Fibroblast of lung (primary cell): ENCODE measurements around the gene NES. TPM values are rescaled to one million over a fixed set of nuclear protein-coding genes. Genes with fewer than 3 reads are reported as not detected.
A peak's percentile ranks its signal among the peaks of the same experiment; 100 is the strongest.

ENCODE experiments used
- DNase-seq, 2 donors: peaks; one replicate each; pipeline versions ENCODE4 v3.0.0 to v3.0.0-alpha.2; 2010; ENCODE audit warnings: low read depth in 2 of 2
- H2AFZ ChIP-seq: 2 replicates; pipeline ENCODE4 v1.5.1; 2012; ENCODE audit warnings: low read length, control low read depth, inconsistent platforms
- H3K27ac ChIP-seq: 2 replicates; pipeline ENCODE4 v1.5.1; 2011; ENCODE audit warnings: low read length, control low read depth; ENCODE audit not compliant: insufficient read depth
- H3K27me3 ChIP-seq: 2 replicates; pipeline ENCODE4 v1.5.1; 2011; ENCODE audit warnings: mild to moderate bottlenecking, low read length; ENCODE audit not compliant: control insufficient read depth, insufficient read depth
- H3K36me3 ChIP-seq: 2 replicates; pipeline ENCODE4 v1.5.1; 2011; ENCODE audit warnings: low read length; ENCODE audit not compliant: control insufficient read depth, insufficient read depth
- H3K4me1 ChIP-seq: 2 replicates; pipeline ENCODE4 v1.5.1; 2011; ENCODE audit warnings: low read length; ENCODE audit not compliant: control insufficient read depth, insufficient read depth; ENCODE audit errors: extremely low read depth
- H3K4me2 ChIP-seq: 2 replicates; pipeline ENCODE4 v1.5.1; 2011; ENCODE audit warnings: low read length, control low read depth; ENCODE audit not compliant: insufficient read depth; ENCODE audit errors: extremely low read depth
- H3K4me3 ChIP-seq, 4 experiments: fragments of 200-600 bp in 1 of 4; sonication (generic) in 1 of 4; replicated peaks in 1 of 4; 2 replicates each; pipeline ENCODE4 v1.5.1; 2011 to 2016; ENCODE audit warnings: low read length in 4 of 4, low read depth in 3 of 4, mild to moderate bottlenecking in 3 of 4, control low read depth in 2 of 4, inconsistent platforms in 1 of 4, mixed read lengths in 1 of 4; ENCODE audit not compliant: insufficient read depth in 1 of 4; ENCODE audit errors: control extremely low read depth in 1 of 4
- H3K79me2 ChIP-seq: 2 replicates; pipeline ENCODE4 v1.5.1; 2012; ENCODE audit warnings: mild to moderate bottlenecking, low read length, inconsistent platforms; ENCODE audit not compliant: control insufficient read depth, insufficient read depth
- H3K9ac ChIP-seq: 2 replicates; pipeline ENCODE4 v1.5.1; 2011; ENCODE audit warnings: mild to moderate bottlenecking, low read length, control low read depth; ENCODE audit not compliant: insufficient read depth
- H3K9me3 ChIP-seq: 2 replicates; pipeline ENCODE4 v1.5.1; 2012; ENCODE audit warnings: low read depth, low read length; ENCODE audit not compliant: control insufficient read depth, insufficient read depth
- H4K20me1 ChIP-seq: 2 replicates; pipeline ENCODE4 v1.5.1; 2011; ENCODE audit warnings: low read length; ENCODE audit not compliant: control insufficient read depth, insufficient read depth; ENCODE audit errors: extremely low read depth
- EZH2 ChIP-seq: IDR thresholded peaks from 2 replicates; pipeline ENCODE4 v1.5.1; 2012; ENCODE audit warnings: low read length, control low read depth, mild to moderate bottlenecking; ENCODE audit errors: missing control alignments
- polyA plus RNA-seq, 2 donors: library from polyadenylated mRNA; depleted of rRNA in 1 of 2; stranded (reverse) in 1 of 2; unstranded in 1 of 2; fragments of >200 nt; gene quantifications; 2 replicates each; pipeline ENCODE4 v1.2.1, GENCODE V29; 2011 to 2012; ENCODE audit warnings: missing spikeins in 1 of 2
- total RNA-seq: library from RNA; depleted of rRNA; stranded (reverse); fragments of >200 nt; gene quantifications from 2 replicates; pipeline ENCODE4 v1.2.1, GENCODE V29; 2014
- TF ChIP-seq, protein P1 (sequence below), 2 donors: IDR thresholded peaks in 1 of 2; conservative IDR thresholded peaks in 1 of 2; 1 replicate in 1 of 2; 2 replicates in 1 of 2; pipeline ENCODE4 v1.5.1; 2011 to 2012; ENCODE audit warnings: low read length in 2 of 2, control low read depth in 1 of 2, inconsistent platforms in 1 of 2, low read depth in 1 of 2, mild to moderate bottlenecking in 1 of 2

The NES gene
- total and polyA plus RNA-seq, 2 donors (not counting 1 experiment from before 2014, with no cell fraction given), result 34.6 to 87.4 TPM

DNA sequence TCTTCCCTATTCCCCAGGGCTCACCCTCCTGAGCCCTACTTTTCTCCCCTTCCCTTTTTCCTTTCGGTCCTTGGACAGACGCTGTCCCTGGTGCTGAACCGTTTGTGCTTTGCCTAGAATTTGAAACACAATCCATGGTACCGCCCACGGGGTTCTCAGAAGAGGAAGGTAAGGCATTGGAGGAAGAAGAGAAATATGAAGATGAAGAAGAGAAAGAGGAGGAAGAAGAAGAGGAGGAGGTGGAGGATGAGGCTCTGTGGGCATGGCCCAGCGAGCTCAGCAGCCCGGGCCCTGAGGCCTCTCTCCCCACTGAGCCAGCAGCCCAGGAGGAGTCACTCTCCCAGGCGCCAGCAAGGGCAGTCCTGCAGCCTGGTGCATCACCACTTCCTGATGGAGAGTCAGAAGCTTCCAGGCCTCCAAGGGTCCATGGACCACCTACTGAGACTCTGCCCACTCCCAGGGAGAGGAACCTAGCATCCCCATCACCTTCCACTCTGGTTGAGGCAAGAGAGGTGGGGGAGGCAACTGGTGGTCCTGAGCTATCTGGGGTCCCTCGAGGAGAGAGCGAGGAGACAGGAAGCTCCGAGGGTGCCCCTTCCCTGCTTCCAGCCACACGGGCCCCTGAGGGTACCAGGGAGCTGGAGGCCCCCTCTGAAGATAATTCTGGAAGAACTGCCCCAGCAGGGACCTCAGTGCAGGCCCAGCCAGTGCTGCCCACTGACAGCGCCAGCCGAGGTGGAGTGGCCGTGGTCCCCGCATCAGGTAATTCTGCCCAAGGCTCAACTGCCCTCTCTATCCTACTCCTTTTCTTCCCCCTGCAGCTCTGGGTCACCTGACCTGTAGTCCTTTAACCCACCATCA is 24.8 kb downstream of the NES start:
- no peak for TF ChIP-seq EZH2
- TF ChIP-seq, protein P1, sequence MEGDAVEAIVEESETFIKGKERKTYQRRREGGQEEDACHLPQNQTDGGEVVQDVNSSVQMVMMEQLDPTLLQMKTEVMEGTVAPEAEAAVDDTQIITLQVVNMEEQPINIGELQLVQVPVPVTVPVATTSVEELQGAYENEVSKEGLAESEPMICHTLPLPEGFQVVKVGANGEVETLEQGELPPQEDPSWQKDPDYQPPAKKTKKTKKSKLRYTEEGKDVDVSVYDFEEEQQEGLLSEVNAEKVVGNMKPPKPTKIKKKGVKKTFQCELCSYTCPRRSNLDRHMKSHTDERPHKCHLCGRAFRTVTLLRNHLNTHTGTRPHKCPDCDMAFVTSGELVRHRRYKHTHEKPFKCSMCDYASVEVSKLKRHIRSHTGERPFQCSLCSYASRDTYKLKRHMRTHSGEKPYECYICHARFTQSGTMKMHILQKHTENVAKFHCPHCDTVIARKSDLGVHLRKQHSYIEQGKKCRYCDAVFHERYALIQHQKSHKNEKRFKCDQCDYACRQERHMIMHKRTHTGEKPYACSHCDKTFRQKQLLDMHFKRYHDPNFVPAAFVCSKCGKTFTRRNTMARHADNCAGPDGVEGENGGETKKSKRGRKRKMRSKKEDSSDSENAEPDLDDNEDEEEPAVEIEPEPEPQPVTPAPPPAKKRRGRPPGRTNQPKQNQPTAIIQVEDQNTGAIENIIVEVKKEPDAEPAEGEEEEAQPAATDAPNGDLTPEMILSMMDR (conservative IDR thresholded peaks at IDR 0.05 in 1 of 2, IDR thresholded peaks at IDR 0.05 in 1 of 2; ENCODE audit: low read depth in 1 of 2, low read length in 2 of 2), result no peak
- no peak overlapping the region for H3K4me3 ChIP-seq
- no peak overlapping the region for H3K9ac ChIP-seq
- peaks cover 47% of the 10 kb centered on the region for H3K27me3 ChIP-seq
- no peaks in the 10 kb centered on the region for H3K4me1 ChIP-seq
- no peak overlapping the region for H3K27ac ChIP-seq
- no peaks in the 10 kb centered on the region for H4K20me1 ChIP-seq
- no peak overlapping the region for H3K4me2 ChIP-seq
- DNase-seq, result peak; percentile 33 to 44
- no peaks in the 10 kb centered on the region for H3K9me3 ChIP-seq
- H3K36me3 ChIP-seq, result no peaks in the 10 kb centered on the region
- no peak overlapping the region for H2AFZ ChIP-seq
- no peaks in the 10 kb centered on the region for H3K79me2 ChIP-seq

DNA sequence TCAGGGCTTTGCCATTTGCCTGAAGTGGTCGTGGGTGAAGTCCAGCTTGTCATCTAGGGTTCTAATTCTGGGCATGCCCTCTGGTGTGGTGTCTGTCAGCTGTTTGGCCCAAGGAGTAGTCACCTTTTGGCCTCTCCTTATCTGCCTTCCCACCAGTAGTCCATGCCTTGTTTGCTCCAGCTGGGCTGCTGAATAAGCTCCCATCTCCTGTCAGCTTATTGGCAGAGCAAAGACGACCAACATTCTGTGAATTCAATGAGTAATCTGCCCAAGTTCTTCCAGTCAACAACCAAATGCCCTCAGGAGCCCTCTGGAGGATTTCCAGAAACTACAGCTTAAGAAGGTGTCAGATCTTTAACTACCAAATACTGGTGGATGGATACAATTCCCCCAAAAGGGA is 28.3 kb downstream of the NES start:
- Histone ChIP-seq H3K4me3 (no peak overlapping the region), H3K9ac (no peak overlapping the region), H3K4me1 (no peaks in the 10 kb centered on the region), H4K20me1 (no peaks in the 10 kb centered on the region), H3K27me3 (peaks cover 62% of the 10 kb centered on the region), H2AFZ (no peak overlapping the region), H3K36me3 (no peaks in the 10 kb centered on the region), H3K79me2 (no peaks in the 10 kb centered on the region), H3K27ac (no peak overlapping the region), H3K9me3 (no peaks in the 10 kb centered on the region), H3K4me2 (no peak overlapping the region)
- no peak for TF ChIP-seq EZH2
- TF ChIP-seq, protein P1 (conservative IDR thresholded peaks at IDR 0.05 in 1 of 2, IDR thresholded peaks at IDR 0.05 in 1 of 2; ENCODE audit: low read depth in 1 of 2, low read length in 2 of 2), result no peak
- DNase-seq, result no peak

DNA sequence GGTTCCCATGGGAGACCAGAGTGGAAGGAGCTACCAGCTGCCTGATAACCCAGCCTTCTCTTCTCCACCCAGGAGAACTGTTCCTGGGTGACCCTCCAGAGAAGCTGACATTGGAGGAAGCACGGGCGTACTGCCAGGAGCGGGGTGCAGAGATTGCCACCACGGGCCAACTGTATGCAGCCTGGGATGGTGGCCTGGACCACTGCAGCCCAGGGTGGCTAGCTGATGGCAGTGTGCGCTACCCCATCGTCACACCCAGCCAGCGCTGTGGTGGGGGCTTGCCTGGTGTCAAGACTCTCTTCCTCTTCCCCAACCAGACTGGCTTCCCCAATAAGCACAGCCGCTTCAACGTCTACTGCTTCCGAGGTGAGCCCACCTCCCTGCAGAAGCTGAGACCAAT is 28.7 kb downstream of the NES start:
- H2AFZ ChIP-seq, result no peak overlapping the region
- peaks cover 67% of the 10 kb centered on the region for H3K27me3 ChIP-seq
- H4K20me1 ChIP-seq, result no peaks in the 10 kb centered on the region
- no peak overlapping the region for H3K4me3 ChIP-seq
- H3K4me2 ChIP-seq, result no peak overlapping the region
- no peaks in the 10 kb centered on the region for H3K79me2 ChIP-seq
- no peak overlapping the region for H3K9ac ChIP-seq
- H3K27ac ChIP-seq, result no peak overlapping the region
- H3K9me3 ChIP-seq, result no peaks in the 10 kb centered on the region
- H3K4me1 ChIP-seq, result no peaks in the 10 kb centered on the region
- H3K36me3 ChIP-seq, result no peaks in the 10 kb centered on the region
- TF ChIP-seq, protein P1 (conservative IDR thresholded peaks at IDR 0.05 in 1 of 2, IDR thresholded peaks at IDR 0.05 in 1 of 2; ENCODE audit: low read depth in 1 of 2, low read length in 2 of 2), result no peak
- no peak for TF ChIP-seq EZH2
- DNase-seq, result no peak
